Muscle of back (tissue), 13 donors: ENCODE data around the gene ACVRL1. TPM values are rescaled to one million over a fixed set of nuclear protein-coding genes. Genes with fewer than 3 reads are reported as not detected.

Source experiments
- DNase-seq, 3 donors: peaks; one replicate each; pipeline versions ENCODE4 v3.0.0 to v3.0.0-alpha.2; 2013
- long read RNA-seq, 9 donors: transcript quantifications; one replicate each; lab custom pipeline, GENCODE V29; 2026
- polyA plus RNA-seq, 10 donors: library from polyadenylated mRNA; unstranded; fragments of 120-200 nt; gene quantifications; one replicate each; pipeline ENCODE4 v1.2.1, GENCODE V29; 2013; ENCODE audit not compliant: insufficient read length in 10 of 10

Gene ACVRL1
- 10 to 100 TPM; 36.1 to 61.3 (median 43.6) TPM for polyA plus RNA-seq
- long read RNA-seq, donor 1, full-length matches to known transcripts, result 10 of 20 reads
- long read RNA-seq, donor 1, partial matches to known transcripts, result 10 of 20 reads
- long read RNA-seq, donor 1, other reads (novel, unspliced or antisense), result 0 of 20 reads
- long read RNA-seq, donor 2, full-length matches to known transcripts, result 2 of 2 reads
- long read RNA-seq, donor 2, partial matches to known transcripts, result 0 of 2 reads
- long read RNA-seq, donor 2, other reads (novel, unspliced or antisense), result 0 of 2 reads
- long read RNA-seq, donor 3, result 0 reads
- long read RNA-seq, donor 4, partial matches to known transcripts, result 12 of 15 reads
- long read RNA-seq, donor 4, other reads (novel, unspliced or antisense), result 0 of 15 reads
- long read RNA-seq, donor 5, transcript ACVRL1-201 (10 exons, 1,971 nt), result major isoform, 9 of 10 reads
- long read RNA-seq, donor 5, partial matches to known transcripts, result 0 of 10 reads
- long read RNA-seq, donor 5, other reads (novel, unspliced or antisense), result 0 of 10 reads
- long read RNA-seq, donor 6, partial matches to known transcripts, result 0 of 4 reads
- long read RNA-seq, donor 6, other reads (novel, unspliced or antisense), result 0 of 4 reads
- long read RNA-seq, donor 7, transcript ACVRL1-201 (10 exons, 1,971 nt), result major isoform, 5 of 19 reads
- long read RNA-seq, donor 7, partial matches to known transcripts, result 14 of 19 reads
- long read RNA-seq, donor 7, other reads (novel, unspliced or antisense), result 0 of 19 reads
- long read RNA-seq, donor 8, full-length matches to known transcripts, result 6 of 14 reads
- long read RNA-seq, donor 8, partial matches to known transcripts, result 8 of 14 reads
- long read RNA-seq, donor 8, other reads (novel, unspliced or antisense), result 0 of 14 reads
- long read RNA-seq, donor 9, partial matches to known transcripts, result 0 of 3 reads
- long read RNA-seq, donor 9, other reads (novel, unspliced or antisense), result 0 of 3 reads

DNA sequence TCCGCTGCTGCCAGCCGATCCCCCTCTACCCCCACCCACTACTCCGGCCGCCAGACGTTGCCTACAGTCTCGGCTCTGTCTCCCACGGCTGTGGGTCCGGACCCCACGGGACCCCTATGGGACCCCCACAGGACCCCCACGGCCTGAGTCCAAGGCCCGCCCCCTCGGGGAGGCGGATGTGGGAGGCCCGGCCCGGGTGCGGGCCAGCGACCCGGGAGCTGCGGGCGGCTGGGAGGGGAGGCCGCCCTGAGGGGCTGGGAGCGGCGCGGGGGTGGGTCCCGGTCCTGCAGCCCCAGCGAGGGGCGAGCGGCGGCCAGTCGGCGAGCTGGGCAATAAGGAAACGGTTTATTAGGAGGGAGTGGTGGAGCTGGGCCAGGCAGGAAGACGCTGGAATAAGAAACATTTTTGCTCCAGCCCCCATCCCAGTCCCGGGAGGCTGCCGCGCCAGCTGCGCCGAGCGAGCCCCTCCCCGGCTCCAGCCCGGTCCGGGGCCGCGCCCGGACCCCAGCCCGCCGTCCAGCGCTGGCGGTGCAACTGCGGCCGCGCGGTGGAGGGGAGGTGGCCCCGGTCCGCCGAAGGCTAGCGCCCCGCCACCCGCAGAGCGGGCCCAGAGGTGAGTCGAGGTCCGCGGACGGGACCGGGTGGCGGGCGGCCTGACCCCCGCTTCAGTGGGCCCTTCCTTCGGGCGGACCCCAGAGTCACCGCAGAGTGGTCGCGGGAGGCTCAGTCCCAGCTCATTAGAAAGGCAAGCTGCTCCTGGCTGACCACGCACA, at the start of gene ACVRL1:
Gene ACVRL1, plus strand, starts transcription at position 422 of the 773 bp plus-strand sequence. CDS start 4,971 bp downstream, outside the sequence.
- peak in 2 of 3 donors; percentile 77 to 89 for DNase-seq

DNA sequence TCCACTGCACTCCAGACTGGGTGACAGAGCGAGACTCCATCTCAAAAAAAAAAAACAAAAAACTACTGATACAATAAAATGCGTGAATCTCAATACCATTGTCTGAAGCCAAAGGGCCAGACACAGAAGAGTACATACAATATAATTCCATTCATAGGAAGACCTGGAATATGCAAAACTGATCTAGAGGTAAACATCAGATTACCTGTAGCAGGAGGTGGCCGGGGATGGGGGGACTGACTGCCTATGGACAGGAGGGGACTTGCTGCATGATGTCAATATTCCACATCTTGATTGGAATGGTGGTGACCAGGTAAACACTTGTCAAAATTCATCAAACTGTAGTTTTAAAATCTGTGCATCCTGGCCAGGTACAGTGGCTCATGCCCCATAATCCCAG, 46.3 kb upstream of the ACVRL1 start:
- DNase-seq, result no peak

GRCh38 chr12:51862947-51863346, 44.4 kb upstream of the ACVRL1 start:
- DNase-seq, result no peak

DNA sequence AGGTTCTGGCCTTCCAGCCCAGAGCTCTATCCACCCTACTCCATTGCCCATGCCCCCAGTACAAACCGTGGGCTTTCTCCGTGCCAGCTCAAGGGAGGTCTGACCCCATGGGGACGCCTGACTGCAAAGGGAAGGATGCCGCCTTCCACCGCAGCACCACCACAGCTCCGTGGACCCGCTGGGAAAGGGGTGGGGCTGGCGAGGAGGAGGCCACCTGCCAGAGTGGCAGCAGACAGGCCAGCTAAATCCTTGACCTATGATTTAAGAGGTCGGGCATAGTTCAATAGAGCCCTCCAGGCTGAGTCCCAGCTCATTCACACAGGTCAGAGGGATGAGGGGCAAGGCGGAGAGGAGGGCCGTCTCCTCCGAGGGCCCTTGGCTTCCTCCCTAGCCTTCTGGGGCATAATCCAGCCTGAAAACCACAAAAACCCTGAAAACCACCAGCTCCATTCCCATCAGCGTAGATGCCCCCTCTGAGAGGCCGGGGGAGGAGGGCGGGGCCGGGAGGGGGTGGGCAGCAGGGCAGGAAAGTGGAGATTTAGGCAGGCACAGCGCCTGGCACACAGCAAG, 43.9 kb upstream of the ACVRL1 start:
- no peak for DNase-seq

GRCh38 chr12:51863933-51864832, 43.1 kb upstream of the ACVRL1 start:
- DNase-seq, result peak in 1 of 3 donors; percentile 81

GRCh38 chr12:51864833-51865670, 42.3 kb upstream of the ACVRL1 start:
- no peak for DNase-seq

DNA sequence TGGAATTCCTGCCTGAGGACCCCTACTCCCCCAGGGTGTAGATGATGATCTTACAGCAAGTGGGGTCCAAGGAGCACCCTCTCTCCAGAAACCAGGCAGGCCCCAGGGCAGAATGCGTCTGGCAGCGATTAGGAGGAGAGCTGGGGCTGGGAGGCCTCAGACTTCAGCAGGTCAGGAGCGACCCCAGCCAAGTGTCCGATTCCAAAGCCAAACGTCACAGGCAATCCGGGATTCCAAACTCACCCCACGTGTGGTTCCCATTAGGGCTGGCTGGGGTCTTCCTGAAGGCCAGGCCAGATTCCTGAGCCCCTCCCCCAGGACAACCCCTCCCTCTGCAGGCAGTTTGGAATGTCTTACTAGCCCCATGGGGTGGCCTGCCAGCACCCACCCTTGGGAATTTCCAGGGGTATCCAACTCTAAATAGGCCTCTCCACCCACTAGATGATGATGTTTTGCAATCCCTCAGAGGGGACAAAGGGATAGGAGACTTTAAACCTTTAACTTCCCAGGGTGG, 41.5 kb upstream of the ACVRL1 start:
- DNase-seq, result no peak

GRCh38 chr12:51866324-51866723, 41.0 kb upstream of the ACVRL1 start:
- no peak for DNase-seq

DNA sequence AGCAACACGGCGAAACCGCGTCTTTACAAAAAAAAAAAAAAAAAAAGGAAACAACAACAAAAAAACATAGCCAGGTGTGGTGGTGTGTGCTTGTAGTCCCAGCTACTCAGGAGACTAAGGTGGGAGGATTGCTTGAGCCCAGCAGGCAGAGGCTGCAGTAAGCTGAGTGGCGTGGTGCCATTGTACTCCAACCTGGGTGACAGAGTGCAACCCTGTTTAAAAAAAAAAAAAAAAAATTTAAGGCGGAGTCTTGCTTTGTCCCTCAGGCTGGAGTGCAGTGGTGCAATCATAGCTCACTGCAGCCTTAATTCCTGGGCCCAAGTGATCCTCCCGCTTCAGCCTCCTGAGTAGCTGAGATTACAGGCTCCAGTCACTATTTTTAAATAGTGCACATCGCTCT, 40.5 kb upstream of the ACVRL1 start:
- DNase-seq, result no peak

GRCh38 chr12:51867371-51867770, 39.9 kb upstream of the ACVRL1 start:
- no peak for DNase-seq

DNA sequence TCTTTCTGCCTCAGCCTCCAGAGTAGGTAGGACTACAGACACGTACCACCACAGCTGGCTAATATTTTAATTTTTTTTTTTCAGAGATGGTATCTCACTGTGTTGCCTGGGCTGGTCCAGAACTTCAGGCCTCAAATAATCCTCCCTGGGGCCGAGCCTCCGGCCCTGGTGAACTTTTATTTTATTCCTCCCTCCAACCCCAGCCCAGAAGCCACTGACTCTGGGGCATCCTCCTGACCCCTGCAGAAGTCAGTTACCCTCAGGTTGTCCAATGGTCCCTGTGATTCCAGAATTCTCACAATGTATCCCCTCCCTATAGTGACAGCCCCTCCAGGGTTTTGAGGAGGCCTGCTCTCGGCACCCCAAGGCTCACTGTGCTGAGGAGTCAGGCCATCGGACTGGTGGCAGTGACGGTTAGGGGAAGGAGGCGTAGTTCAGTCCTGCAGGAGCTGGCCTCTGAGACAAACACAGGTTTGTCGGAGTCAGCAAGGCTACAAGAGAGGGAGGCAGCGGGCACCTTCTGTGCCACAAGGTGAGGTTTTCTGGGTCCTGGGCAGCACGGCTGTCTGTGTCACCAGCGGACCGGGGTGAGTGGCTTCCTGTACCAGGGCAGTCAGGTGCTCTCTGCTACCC, 39.4 kb upstream of the ACVRL1 start:
- DNase-seq, result no peak

- peak in 1 of 3 donors; percentile 84 for DNase-seq
These were observed 38.3 kb upstream of the ACVRL1 start for GRCh38 chr12:51868821-51869495.

DNA sequence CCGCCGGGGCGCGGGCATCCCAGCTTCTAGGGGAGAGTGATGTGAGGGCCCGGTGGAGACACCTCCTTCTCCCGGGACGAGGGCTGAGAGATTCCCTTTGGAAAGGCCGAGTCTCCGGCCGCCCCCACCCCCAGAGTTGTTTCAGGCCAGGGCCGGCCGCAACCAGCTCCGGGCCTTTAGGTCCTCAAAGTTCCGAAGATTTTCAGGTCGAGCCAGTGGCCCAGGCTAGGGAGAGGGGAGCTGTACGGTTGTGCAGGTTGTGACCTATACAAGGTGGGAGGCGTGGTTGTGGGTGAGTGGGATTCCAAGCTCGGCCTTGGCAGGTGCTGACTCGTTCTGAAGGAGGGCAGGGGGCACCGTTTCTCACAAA, 37.8 kb upstream of the ACVRL1 start:
- no peak for DNase-seq

GRCh38 chr12:51869931-51870330, 37.4 kb upstream of the ACVRL1 start:
- DNase-seq, result no peak

DNA sequence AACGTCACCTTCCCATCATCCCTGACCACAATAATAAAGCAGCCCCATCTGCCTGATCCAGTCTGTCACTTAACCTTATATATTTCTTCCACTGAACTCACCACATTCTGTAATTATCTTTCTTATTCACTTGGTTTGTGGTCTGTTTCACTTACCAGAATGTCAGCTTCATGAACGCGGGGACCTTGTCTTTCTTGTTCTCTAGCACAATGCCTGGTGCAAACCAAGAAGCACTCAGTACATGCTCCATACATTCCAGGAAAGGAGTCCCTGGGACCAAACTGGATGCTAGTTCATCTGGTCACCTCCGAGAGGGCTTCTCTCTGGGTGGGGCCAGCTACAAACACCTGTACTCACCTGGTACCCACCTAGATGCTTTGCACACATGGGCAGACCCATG, 36.8 kb upstream of the ACVRL1 start:
- no peak for DNase-seq

- DNase-seq, result no peak
These were observed 36.2 kb upstream of the ACVRL1 start for GRCh38 chr12:51871126-51871525.

GRCh38 chr12:51871918-51872688, 35.2 kb upstream of the ACVRL1 start:
- no peak for DNase-seq

- DNase-seq, result no peak
These were observed 34.7 kb upstream of the ACVRL1 start for GRCh38 chr12:51872689-51872981.
